GM12878 (cell line): ENCODE measurements around the gene USF1.

Experiments
- EZH2 ChIP-seq: IDR thresholded peaks from 2 replicates; pipeline ENCODE4 v1.6.1; 2012; ENCODE audit warnings: low read depth, mild to moderate bottlenecking, control low read depth, inconsistent platforms, low read length, borderline replicate concordance; ENCODE audit not compliant: control insufficient read depth
- FOS ChIP-seq: IDR thresholded peaks from 3 replicates; pipeline ENCODE4 v1.6.1; 2011; ENCODE audit warnings: borderline replicate concordance; ENCODE audit not compliant: insufficient read length; ENCODE audit errors: extremely low read depth
- MAX ChIP-seq: IDR thresholded peaks from 2 replicates; pipeline ENCODE4 v1.6.1; 2012; ENCODE audit warnings: low read depth, low read length, improper control_type of control experiment
- TF ChIP-seq, protein P1 (sequence below), 3 experiments: IDR thresholded peaks in 2 of 3; conservative IDR thresholded peaks in 1 of 3; 2 replicates each; pipeline ENCODE4 v1.5.1; 2011; ENCODE audit warnings: low read depth in 3 of 3, low read length in 3 of 3, mild to moderate bottlenecking in 3 of 3, control low read depth in 2 of 3, moderate library complexity in 2 of 3, inconsistent platforms in 1 of 3, mixed read lengths in 1 of 3; ENCODE audit not compliant: control insufficient read depth in 2 of 3, insufficient read depth in 1 of 3; ENCODE audit errors: extremely low read depth in 1 of 3

DNA sequence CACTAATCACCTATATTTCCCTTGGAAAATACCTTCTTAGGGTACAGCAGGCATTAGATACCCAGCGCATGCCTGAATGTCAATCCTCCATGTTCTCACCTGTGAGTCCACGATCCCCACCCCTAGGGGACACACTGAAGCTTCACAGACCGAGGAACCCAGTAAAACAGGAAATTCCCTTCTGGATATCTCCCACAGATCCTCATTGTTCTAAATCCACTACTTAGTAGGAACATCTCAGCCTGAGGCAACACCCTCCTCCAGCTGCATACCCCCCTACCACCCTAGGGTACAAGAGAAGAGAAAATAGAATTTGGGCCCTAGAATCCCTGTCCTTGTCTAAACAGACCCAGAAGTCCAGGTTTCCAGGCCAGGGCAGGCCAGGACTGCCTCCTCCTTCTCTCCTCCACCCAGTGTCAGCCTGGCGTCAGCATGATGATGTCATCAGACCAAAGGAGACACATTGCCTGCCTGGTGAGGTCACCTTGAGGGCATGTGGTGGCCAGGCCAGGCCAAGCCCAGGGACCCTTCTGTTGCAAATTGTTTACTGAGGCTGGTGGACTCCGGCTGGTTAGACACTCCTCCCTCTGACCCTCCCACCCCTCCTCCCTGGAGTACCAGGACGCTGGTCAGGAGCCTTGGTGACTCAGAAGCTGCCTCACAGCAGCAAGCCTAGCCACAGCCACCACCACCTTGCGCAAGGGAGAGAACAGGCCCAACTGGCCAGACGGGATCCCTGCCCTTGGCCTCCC, 37.4 kb upstream of the USF1 start:
- TF ChIP-seq, protein P1, sequence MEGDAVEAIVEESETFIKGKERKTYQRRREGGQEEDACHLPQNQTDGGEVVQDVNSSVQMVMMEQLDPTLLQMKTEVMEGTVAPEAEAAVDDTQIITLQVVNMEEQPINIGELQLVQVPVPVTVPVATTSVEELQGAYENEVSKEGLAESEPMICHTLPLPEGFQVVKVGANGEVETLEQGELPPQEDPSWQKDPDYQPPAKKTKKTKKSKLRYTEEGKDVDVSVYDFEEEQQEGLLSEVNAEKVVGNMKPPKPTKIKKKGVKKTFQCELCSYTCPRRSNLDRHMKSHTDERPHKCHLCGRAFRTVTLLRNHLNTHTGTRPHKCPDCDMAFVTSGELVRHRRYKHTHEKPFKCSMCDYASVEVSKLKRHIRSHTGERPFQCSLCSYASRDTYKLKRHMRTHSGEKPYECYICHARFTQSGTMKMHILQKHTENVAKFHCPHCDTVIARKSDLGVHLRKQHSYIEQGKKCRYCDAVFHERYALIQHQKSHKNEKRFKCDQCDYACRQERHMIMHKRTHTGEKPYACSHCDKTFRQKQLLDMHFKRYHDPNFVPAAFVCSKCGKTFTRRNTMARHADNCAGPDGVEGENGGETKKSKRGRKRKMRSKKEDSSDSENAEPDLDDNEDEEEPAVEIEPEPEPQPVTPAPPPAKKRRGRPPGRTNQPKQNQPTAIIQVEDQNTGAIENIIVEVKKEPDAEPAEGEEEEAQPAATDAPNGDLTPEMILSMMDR (IDR thresholded peaks at IDR 0.05 in 2 of 3, conservative IDR thresholded peaks at IDR 0.05 in 1 of 3; ENCODE audit: control insufficient read depth in 2 of 3, extremely low read depth in 1 of 3, insufficient read depth in 1 of 3, low read depth in 3 of 3, low read length in 3 of 3) = no peak
- TF ChIP-seq FOS (no peak), MAX (no peak), EZH2 (no peak)
